ENCODE results near the gene SEPHS1. TPM values are rescaled to one million over a fixed set of nuclear protein-coding genes. Genes with fewer than 3 reads are reported as not detected.
"Not testable (repeated sequence)": the region's sequence is repeated elsewhere in the genome, so short reads cannot be mapped to it uniquely, and the experiment has no call there.

The SEPHS1 gene
- total RNA-seq, 4 donors from 2014 or later: 24.3 to 34.9 (median 32.0) TPM

DNA sequence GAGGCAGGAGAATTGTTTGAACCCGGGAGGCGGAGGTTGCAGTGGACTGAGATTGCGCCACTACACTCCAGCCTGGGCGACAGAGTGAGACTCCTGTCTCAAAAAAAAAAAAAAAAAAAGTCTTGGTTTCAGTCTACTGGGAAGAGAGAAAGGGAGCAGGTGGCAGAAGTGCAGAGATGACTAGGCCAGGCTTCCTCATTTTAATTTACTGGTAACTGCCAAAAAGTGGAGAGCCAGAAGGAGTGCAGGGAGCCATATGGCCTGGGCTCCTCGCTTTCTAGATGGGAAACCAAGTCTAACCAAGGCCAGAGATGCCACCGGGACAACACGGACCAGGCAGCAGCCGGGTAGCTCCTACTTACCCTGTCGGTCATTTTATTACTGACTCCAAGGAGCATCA, 12.2 kb downstream of the SEPHS1 start:
- TF ChIP-seq, protein P1, sequence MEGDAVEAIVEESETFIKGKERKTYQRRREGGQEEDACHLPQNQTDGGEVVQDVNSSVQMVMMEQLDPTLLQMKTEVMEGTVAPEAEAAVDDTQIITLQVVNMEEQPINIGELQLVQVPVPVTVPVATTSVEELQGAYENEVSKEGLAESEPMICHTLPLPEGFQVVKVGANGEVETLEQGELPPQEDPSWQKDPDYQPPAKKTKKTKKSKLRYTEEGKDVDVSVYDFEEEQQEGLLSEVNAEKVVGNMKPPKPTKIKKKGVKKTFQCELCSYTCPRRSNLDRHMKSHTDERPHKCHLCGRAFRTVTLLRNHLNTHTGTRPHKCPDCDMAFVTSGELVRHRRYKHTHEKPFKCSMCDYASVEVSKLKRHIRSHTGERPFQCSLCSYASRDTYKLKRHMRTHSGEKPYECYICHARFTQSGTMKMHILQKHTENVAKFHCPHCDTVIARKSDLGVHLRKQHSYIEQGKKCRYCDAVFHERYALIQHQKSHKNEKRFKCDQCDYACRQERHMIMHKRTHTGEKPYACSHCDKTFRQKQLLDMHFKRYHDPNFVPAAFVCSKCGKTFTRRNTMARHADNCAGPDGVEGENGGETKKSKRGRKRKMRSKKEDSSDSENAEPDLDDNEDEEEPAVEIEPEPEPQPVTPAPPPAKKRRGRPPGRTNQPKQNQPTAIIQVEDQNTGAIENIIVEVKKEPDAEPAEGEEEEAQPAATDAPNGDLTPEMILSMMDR (IDR thresholded peaks at IDR 0.05): no peak
- no peak for TF ChIP-seq POLR2A (IDR thresholded peaks at IDR 0.05)
- H3K27ac ChIP-seq: no peak overlapping the region
- H3K36me3 ChIP-seq: peaks cover 0 to 56% (median 0%) of the 10 kb centered on the region in 3 donors

DNA sequence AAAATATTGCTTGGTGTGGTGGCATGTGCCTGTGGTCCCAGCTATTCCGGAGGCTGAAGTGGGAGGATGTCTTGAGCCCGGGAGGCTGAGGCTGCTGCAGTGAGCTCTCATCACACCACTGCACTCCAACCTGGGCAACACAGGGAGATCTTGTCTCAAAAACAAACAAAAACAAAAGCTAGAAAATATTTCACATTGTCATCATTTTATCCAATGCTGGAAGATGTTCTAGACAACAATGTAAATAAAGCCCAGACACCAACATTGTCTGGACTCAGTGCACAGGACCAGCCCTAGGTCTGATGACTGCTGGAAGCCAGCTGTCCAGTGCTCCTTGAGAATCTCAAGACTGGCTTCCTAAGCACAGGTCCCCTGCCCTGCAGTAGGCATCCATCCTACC, 13.5 kb downstream of the SEPHS1 start:
- no peak for DNase-seq
- no peaks in the 10 kb centered on the region for H3K9me3 ChIP-seq
- H3K4me3 ChIP-seq: no peak overlapping the region
- H3K4me1 ChIP-seq: peaks cover 0 to 18% (median 0%) of the 10 kb centered on the region in 4 donors
- no peak overlapping the region for H3K27ac ChIP-seq
- H3K27me3 ChIP-seq: no peaks in the 10 kb centered on the region
- TF ChIP-seq POLR2A (IDR thresholded peaks at IDR 0.05): no peak
- TF ChIP-seq, protein P1 (IDR thresholded peaks at IDR 0.05): no peak
- peaks cover 0 to 67% (median 0%) of the 10 kb centered on the region in 3 donors for H3K36me3 ChIP-seq

More for the DNA sequence above, 12.2 kb downstream of the SEPHS1 start:
- no peaks in the 10 kb centered on the region for H3K9me3 ChIP-seq
- no peak for DNase-seq
- H3K4me3 ChIP-seq: no peak overlapping the region
- H3K4me1 ChIP-seq: peaks cover 0 to 20% (median 0%) of the 10 kb centered on the region in 4 donors
- no peaks in the 10 kb centered on the region for H3K27me3 ChIP-seq

DNA sequence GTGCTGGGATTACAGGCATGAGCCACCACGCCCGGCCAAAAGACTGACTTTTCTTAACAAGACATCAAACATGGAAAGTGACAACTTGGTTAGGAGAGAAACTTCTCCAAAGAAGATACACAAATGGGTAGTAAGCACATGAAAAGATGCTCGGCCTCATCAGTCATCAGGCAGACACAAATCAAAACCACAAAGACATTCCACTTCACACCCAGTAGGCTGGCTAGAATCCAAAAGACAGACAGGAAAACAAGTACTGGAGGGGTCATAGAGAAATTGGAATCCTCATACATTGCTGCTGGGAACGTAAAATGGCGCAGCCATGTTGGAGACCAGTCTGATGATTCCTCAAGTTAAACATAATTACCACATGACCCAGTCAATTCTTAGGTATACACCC, 16.4 kb downstream of the SEPHS1 start:
- H3K9me3 ChIP-seq: no peaks in the 10 kb centered on the region
- H3K36me3 ChIP-seq: peaks cover 0 to 93% (median 0%) of the 10 kb centered on the region in 3 donors

DNA sequence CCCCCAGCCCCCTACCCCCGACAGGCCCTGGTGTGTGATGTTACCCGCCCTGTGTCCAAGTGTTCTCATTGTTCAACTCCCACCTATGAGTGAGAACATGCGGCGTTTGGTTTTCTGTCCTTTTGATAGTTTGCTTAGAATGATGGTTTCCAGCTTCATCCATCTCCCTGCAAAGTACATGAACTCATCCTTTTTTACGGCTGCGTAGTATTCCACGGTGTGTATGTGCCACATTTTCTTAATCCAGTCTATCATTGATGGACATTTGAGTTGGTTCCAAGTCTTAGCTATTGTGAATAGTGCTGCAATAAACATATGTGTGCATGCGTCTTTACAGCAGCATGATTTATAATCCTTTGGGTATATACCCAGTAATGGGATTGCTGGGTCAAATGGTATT, 17.1 kb downstream of the SEPHS1 start:
- H3K27me3 ChIP-seq, H3K9me3 ChIP-seq, DNase-seq, H3K4me1 ChIP-seq, H3K27ac ChIP-seq, H3K4me3 ChIP-seq: not testable (repeated sequence)
- H3K36me3 ChIP-seq: peaks cover 0 to 93% (median 0%) of the 10 kb centered on the region in 3 donors

More for the DNA sequence above, 16.4 kb downstream of the SEPHS1 start:
- DNase-seq: no peak
- H3K4me1 ChIP-seq: no peaks in the 10 kb centered on the region
- H3K4me3 ChIP-seq: no peak overlapping the region
- no peaks in the 10 kb centered on the region for H3K27me3 ChIP-seq
- no peak for TF ChIP-seq POLR2A (IDR thresholded peaks at IDR 0.05)
- TF ChIP-seq, protein P1 (IDR thresholded peaks at IDR 0.05): no peak
- no peak overlapping the region for H3K27ac ChIP-seq

DNA sequence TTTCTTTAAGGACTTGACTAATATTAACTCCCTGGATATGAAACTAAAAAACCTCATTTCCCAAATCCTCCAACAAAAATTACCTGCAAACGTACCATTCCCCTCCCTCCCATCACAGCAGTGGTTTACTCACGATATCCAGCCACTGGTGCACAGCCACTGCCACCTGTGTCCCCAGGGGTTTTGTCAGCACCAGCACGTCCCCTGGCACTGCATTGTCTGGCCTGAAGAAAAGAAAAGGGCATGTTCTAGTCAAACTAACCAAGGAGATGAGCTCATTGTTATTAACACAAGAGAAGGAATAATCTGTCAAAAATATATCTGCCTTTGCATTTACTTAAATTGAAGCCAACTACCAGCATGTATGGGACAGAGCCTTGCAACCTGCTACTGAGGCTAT, 18.5 kb downstream of the SEPHS1 start:
- Histone ChIP-seq H3K27ac (no peak overlapping the region), H3K4me3 (no peak overlapping the region), H3K4me1 (no peaks in the 10 kb centered on the region), H3K9me3 (no peaks in the 10 kb centered on the region), H3K27me3 (no peaks in the 10 kb centered on the region), H3K36me3 (peaks cover 0 to 95% (median 0%) of the 10 kb centered on the region in 3 donors)
- TF ChIP-seq, protein P1 (IDR thresholded peaks at IDR 0.05): no peak
- no peak for TF ChIP-seq POLR2A (IDR thresholded peaks at IDR 0.05)
- DNase-seq: no peak

DNA sequence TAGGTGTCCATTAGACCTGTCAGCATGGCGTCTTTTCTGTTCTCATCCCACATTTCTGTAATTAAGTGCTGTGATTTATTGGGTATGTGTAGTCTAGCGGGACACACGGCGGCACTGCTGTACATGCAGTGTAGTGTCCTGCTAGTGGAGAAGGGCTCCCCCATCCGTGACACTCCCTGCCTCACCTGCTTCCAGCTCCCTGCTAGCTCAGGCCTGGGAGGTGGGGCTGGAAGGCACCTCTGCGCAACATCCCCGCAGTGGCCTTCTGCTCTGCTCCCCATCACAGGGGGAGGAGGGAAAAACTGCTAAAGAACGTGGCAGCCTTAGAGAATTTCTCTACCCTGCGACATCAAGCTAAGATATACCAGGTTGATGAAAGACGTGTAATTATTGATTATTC, 19.5 kb downstream of the SEPHS1 start:
- Histone ChIP-seq H3K9me3 (no peaks in the 10 kb centered on the region), H3K4me1 (no peaks in the 10 kb centered on the region), H3K27ac (no peak overlapping the region), H3K4me3 (no peak overlapping the region), H3K36me3 (peaks cover 0 to 95% (median 0%) of the 10 kb centered on the region in 3 donors), H3K27me3 (no peaks in the 10 kb centered on the region)
- no peak for DNase-seq
- TF ChIP-seq POLR2A (IDR thresholded peaks at IDR 0.05): no peak
- TF ChIP-seq, protein P1 (IDR thresholded peaks at IDR 0.05): no peak

Data from Peyer's patch (tissue), 4 donors.